ENCODE results near the gene DOC2A. TPM values are rescaled to one million over a fixed set of nuclear protein-coding genes. Genes with fewer than 3 reads are reported as not detected.

Gene DOC2A
- total RNA-seq, 3 donors from 2014 or later, result 0.48 to 4.5 (median 2.3) TPM

- DNase-seq (ENCODE audit: low spot score in 2 of 2), result no peak
- Histone ChIP-seq H3K27me3 (no peaks in the 10 kb centered on the region), H3K36me3 (no peaks in the 10 kb centered on the region), H3K9me3 (no peaks in the 10 kb centered on the region), H3K27ac (peak overlapping the region; percentile 45 to 64), H3K4me1 (no peaks in the 10 kb centered on the region), H3K4me3 (peak overlapping the region; percentile 66 to 78 (median 68))
- TF ChIP-seq POLR2A (IDR thresholded peaks at IDR 0.05) (no peak), POLR2AphosphoS5 (IDR thresholded peaks at IDR 0.05) (no peak)
- TF ChIP-seq, protein P1, sequence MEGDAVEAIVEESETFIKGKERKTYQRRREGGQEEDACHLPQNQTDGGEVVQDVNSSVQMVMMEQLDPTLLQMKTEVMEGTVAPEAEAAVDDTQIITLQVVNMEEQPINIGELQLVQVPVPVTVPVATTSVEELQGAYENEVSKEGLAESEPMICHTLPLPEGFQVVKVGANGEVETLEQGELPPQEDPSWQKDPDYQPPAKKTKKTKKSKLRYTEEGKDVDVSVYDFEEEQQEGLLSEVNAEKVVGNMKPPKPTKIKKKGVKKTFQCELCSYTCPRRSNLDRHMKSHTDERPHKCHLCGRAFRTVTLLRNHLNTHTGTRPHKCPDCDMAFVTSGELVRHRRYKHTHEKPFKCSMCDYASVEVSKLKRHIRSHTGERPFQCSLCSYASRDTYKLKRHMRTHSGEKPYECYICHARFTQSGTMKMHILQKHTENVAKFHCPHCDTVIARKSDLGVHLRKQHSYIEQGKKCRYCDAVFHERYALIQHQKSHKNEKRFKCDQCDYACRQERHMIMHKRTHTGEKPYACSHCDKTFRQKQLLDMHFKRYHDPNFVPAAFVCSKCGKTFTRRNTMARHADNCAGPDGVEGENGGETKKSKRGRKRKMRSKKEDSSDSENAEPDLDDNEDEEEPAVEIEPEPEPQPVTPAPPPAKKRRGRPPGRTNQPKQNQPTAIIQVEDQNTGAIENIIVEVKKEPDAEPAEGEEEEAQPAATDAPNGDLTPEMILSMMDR (IDR thresholded peaks at IDR 0.05), result no peak
- intact Hi-C loops (cut with DNase I; ENCODE audit: low total_unique reads), result no loop called here
These were observed 42.7 kb upstream of the DOC2A start for GRCh38 chr16:30053376-30054015.

DNA sequence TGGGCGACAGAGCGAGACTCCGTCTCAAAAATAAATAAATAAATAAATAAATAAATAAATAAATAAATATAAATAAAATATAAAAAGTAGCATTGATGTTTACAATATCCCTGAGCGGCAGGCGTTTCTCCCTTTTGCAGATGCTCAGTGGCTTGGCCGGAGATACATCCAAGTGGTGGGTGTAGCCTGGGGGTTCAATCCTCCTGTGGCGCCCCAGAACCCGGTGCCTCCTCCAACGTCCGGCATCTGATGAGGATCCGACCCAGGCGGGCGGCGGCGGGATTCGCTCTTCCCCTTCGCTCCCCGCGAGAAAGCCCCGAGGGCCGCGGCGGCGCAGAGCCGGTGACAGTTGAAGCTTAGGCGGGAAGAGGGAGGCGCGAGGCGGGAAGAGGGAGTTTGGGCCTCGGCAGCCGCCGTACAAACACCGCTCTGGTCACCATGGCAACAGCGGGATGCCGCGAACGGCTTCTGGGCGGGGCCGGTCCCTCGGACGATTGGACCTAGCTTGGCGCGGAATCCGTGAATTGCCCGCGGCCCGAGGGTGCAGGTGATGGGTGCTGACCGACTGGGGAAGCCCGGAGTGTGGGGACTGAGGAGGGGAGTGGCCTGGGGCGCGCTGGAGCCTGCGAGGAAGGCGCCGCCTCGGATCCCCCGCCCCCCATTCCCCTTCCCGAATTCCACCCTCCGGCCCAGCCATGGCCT is 42.0 kb upstream of the DOC2A start:
- Histone ChIP-seq H3K27ac (peak overlapping the region; percentile 45 to 64), H3K4me3 (peak overlapping the region; percentile 66 to 78 (median 68)), H3K36me3 (no peaks in the 10 kb centered on the region), H3K4me1 (no peaks in the 10 kb centered on the region), H3K27me3 (no peaks in the 10 kb centered on the region), H3K9me3 (no peaks in the 10 kb centered on the region)
- TF ChIP-seq POLR2AphosphoS5 (IDR thresholded peaks at IDR 0.05) (peak; percentile 84 to 89 (median 85)), POLR2A (IDR thresholded peaks at IDR 0.05) (no peak)
- intact Hi-C loops (cut with DNase I; ENCODE audit: low total_unique reads), result no loop called here
- DNase-seq (ENCODE audit: low spot score in 2 of 2), result peak; percentile 84 to 97

- Histone ChIP-seq H3K27ac (no peak overlapping the region), H3K4me1 (no peaks in the 10 kb centered on the region), H3K4me3 (no peak overlapping the region), H3K9me3 (no peaks in the 10 kb centered on the region), H3K36me3 (no peaks in the 10 kb centered on the region), H3K27me3 (no peaks in the 10 kb centered on the region)
- intact Hi-C loops (cut with DNase I; ENCODE audit: low total_unique reads), result no loop called here
- DNase-seq (ENCODE audit: low spot score in 2 of 2), result no peak
- TF ChIP-seq POLR2AphosphoS5 (IDR thresholded peaks at IDR 0.05), result no peak
- TF ChIP-seq, protein P1 (IDR thresholded peaks at IDR 0.05), result no peak
- TF ChIP-seq POLR2A (IDR thresholded peaks at IDR 0.05), result no peak
These were observed 40.7 kb upstream of the DOC2A start for GRCh38 chr16:30051518-30051917.

- Histone ChIP-seq H3K36me3 (no peaks in the 10 kb centered on the region), H3K27ac (no peak overlapping the region), H3K4me3 (no peak overlapping the region), H3K27me3 (no peaks in the 10 kb centered on the region), H3K4me1 (no peaks in the 10 kb centered on the region), H3K9me3 (no peaks in the 10 kb centered on the region)
- no peak for TF ChIP-seq POLR2A (IDR thresholded peaks at IDR 0.05)
- no peak for TF ChIP-seq POLR2AphosphoS5 (IDR thresholded peaks at IDR 0.05)
- TF ChIP-seq, protein P1 (IDR thresholded peaks at IDR 0.05), result no peak
- intact Hi-C loops (cut with DNase I; ENCODE audit: low total_unique reads), result no loop called here
- DNase-seq (ENCODE audit: low spot score in 2 of 2), result no peak
These were observed 39.0 kb upstream of the DOC2A start for GRCh38 chr16:30049871-30050270.

GRCh38 chr16:30046588-30046987 is 35.8 kb upstream of the DOC2A start:
- Histone ChIP-seq H3K9me3 (no peaks in the 10 kb centered on the region), H3K27me3 (no peaks in the 10 kb centered on the region), H3K4me1 (no peaks in the 10 kb centered on the region), H3K27ac (no peak overlapping the region), H3K4me3 (no peak overlapping the region), H3K36me3 (no peaks in the 10 kb centered on the region)
- TF ChIP-seq POLR2AphosphoS5 (IDR thresholded peaks at IDR 0.05) (no peak), POLR2A (IDR thresholded peaks at IDR 0.05) (no peak)
- TF ChIP-seq, protein P1 (IDR thresholded peaks at IDR 0.05), result no peak
- intact Hi-C loops (cut with DNase I; ENCODE audit: low total_unique reads), result no loop called here
- no peak for DNase-seq (ENCODE audit: low spot score in 2 of 2)
